ENCODE results near the gene IGLL1. TPM values are rescaled to one million over a fixed set of nuclear protein-coding genes. Genes with fewer than 3 reads are reported as not detected.

Gene IGLL1
- total RNA-seq, 1 experiment from 2014 or later = not detected

- no peak overlapping the region for H3K27ac Mint-ChIP-seq (ENCODE audit: low read depth, unreplicated experiment)
- POLR2A ChIA-PET = no interaction called here
- no peaks in the 10 kb centered on the region for H3K9me3 Mint-ChIP-seq (ENCODE audit: unreplicated experiment)
- no peak for DNase-seq (ENCODE audit: unreplicated experiment)
- CTCF ChIA-PET = interaction anchor here (0.7 to 1.6 kb wide), 2 partner anchors 9 to 457 kb away, joined by 3 to 5 read pairs; no protein-coding TSS in a partner anchor
- no peaks in the 10 kb centered on the region for H3K4me1 Mint-ChIP-seq (ENCODE audit: insufficient read depth, unreplicated experiment)
- no peak overlapping the region for H3K4me3 Mint-ChIP-seq (ENCODE audit: unreplicated experiment)
- no TSS peak for BruUV-seq (replicated peaks)
- intact Hi-C loops (cut with micrococcal nuclease) = no loop called here
- H3K36me3 Mint-ChIP-seq (ENCODE audit: insufficient read depth, unreplicated experiment) = no peaks in the 10 kb centered on the region
- no peak for TF ChIP-seq CTCF (IDR thresholded peaks at IDR 0.05; ENCODE audit: unreplicated experiment)
- peaks cover 61% of the 10 kb centered on the region for H3K27me3 Mint-ChIP-seq (ENCODE audit: insufficient read depth, unreplicated experiment)
Observed at GRCh38 chr22:23581260-23581650, 1.2 kb upstream of the IGLL1 start.

GRCh38 chr22:23580576-23581259 lies 628 bp upstream of the IGLL1 start:
- no peak overlapping the region for H3K27ac Mint-ChIP-seq (ENCODE audit: low read depth, unreplicated experiment)
- no TSS peak for BruUV-seq (replicated peaks)
- H3K4me1 Mint-ChIP-seq (ENCODE audit: insufficient read depth, unreplicated experiment) = no peaks in the 10 kb centered on the region
- DNase-seq (ENCODE audit: unreplicated experiment) = no peak
- ChIA-PET CTCF (interaction anchor here (0.6 to 1.6 kb wide), 2 partner anchors 9 to 144 kb away, joined by 3 to 5 read pairs; no protein-coding TSS in a partner anchor), POLR2A (no interaction called here)
- TF ChIP-seq CTCF (IDR thresholded peaks at IDR 0.05; ENCODE audit: unreplicated experiment) = no peak
- H3K4me3 Mint-ChIP-seq (ENCODE audit: unreplicated experiment) = no peak overlapping the region
- H3K36me3 Mint-ChIP-seq (ENCODE audit: insufficient read depth, unreplicated experiment) = no peaks in the 10 kb centered on the region
- H3K27me3 Mint-ChIP-seq (ENCODE audit: insufficient read depth, unreplicated experiment) = peaks cover 67% of the 10 kb centered on the region
- no peaks in the 10 kb centered on the region for H3K9me3 Mint-ChIP-seq (ENCODE audit: unreplicated experiment)
- intact Hi-C loops (cut with micrococcal nuclease) = no loop called here

GRCh38 chr22:23579280-23579679 lies 810 bp downstream of the IGLL1 start:
- intact Hi-C loops (cut with micrococcal nuclease) = no loop called here
- no peak for DNase-seq (ENCODE audit: unreplicated experiment)
- Mint-ChIP-seq H3K4me1 (ENCODE audit: insufficient read depth, unreplicated experiment) (no peaks in the 10 kb centered on the region), H3K27me3 (ENCODE audit: insufficient read depth, unreplicated experiment) (peaks cover 63% of the 10 kb centered on the region), H3K9me3 (ENCODE audit: unreplicated experiment) (no peaks in the 10 kb centered on the region), H3K36me3 (ENCODE audit: insufficient read depth, unreplicated experiment) (no peaks in the 10 kb centered on the region), H3K27ac (ENCODE audit: low read depth, unreplicated experiment) (no peak overlapping the region), H3K4me3 (ENCODE audit: unreplicated experiment) (no peak overlapping the region)
- no TSS peak for BruUV-seq (replicated peaks)
- POLR2A ChIA-PET = no interaction called here
- no peak for TF ChIP-seq CTCF (IDR thresholded peaks at IDR 0.05; ENCODE audit: unreplicated experiment)
- CTCF ChIA-PET = interaction anchor here (1.2 kb wide), 1 partner anchor 10 kb away, joined by 3 read pairs; no protein-coding TSS in a partner anchor

GRCh38 chr22:23578306-23578705 lies 1.8 kb downstream of the IGLL1 start:
- no peaks in the 10 kb centered on the region for H3K36me3 Mint-ChIP-seq (ENCODE audit: insufficient read depth, unreplicated experiment)
- no peaks in the 10 kb centered on the region for H3K4me1 Mint-ChIP-seq (ENCODE audit: insufficient read depth, unreplicated experiment)
- no peaks in the 10 kb centered on the region for H3K9me3 Mint-ChIP-seq (ENCODE audit: unreplicated experiment)
- no peak overlapping the region for H3K4me3 Mint-ChIP-seq (ENCODE audit: unreplicated experiment)
- no TSS peak for BruUV-seq (replicated peaks)
- no peak for DNase-seq (ENCODE audit: unreplicated experiment)
- TF ChIP-seq CTCF (IDR thresholded peaks at IDR 0.05; ENCODE audit: unreplicated experiment) = no peak
- intact Hi-C loops (cut with micrococcal nuclease) = no loop called here
- CTCF ChIA-PET = interaction anchor here (1.2 kb wide), 1 partner anchor 11 kb away, joined by 3 read pairs; no protein-coding TSS in a partner anchor
- peaks cover 63% of the 10 kb centered on the region for H3K27me3 Mint-ChIP-seq (ENCODE audit: insufficient read depth, unreplicated experiment)
- no peak overlapping the region for H3K27ac Mint-ChIP-seq (ENCODE audit: low read depth, unreplicated experiment)
- POLR2A ChIA-PET = no interaction called here

Measured in MCF 10A (cell line).